Measurements from ENCODE around the gene MYH11.
A peak's percentile ranks its signal among the peaks of the same experiment; 100 is the strongest.
"Not testable (repeated sequence)": the region's sequence is repeated elsewhere in the genome, so short reads cannot be mapped to it uniquely, and the experiment has no call there.

MYH11 gene

GRCh38 chr16:15879255-15879811 lies 22.5 kb upstream of the MYH11 start:
- no peak for DNase-seq (ENCODE audit: low spot score)

- no peak for DNase-seq (ENCODE audit: low spot score)
Measured at GRCh38 chr16:15876503-15876902, 19.7 kb upstream of the MYH11 start.

- peak; percentile 42 for DNase-seq (ENCODE audit: low spot score)
Measured at GRCh38 chr16:15874745-15875314, 18.0 kb upstream of the MYH11 start.

GRCh38 chr16:15873737-15874136 lies 16.9 kb upstream of the MYH11 start:
- no peak for DNase-seq (ENCODE audit: low spot score)

- DNase-seq (ENCODE audit: low spot score) = no peak
Measured at GRCh38 chr16:15873301-15873700, 16.5 kb upstream of the MYH11 start.

- DNase-seq (ENCODE audit: low spot score) = no peak
Measured at GRCh38 chr16:15870011-15870410, 13.2 kb upstream of the MYH11 start.

- no peak for DNase-seq (ENCODE audit: low spot score)
Measured at GRCh38 chr16:15866451-15866850, 9.6 kb upstream of the MYH11 start.

GRCh38 chr16:15865742-15866141 lies 8.9 kb upstream of the MYH11 start:
- DNase-seq (ENCODE audit: low spot score) = no peak

- no peak for DNase-seq (ENCODE audit: low spot score)
Measured at GRCh38 chr16:15864939-15865338, 8.1 kb upstream of the MYH11 start.

GRCh38 chr16:15861996-15862395 lies 5.2 kb upstream of the MYH11 start:
- no peak for DNase-seq (ENCODE audit: low spot score)

GRCh38 chr16:15858921-15859668 lies 2.3 kb upstream of the MYH11 start:
- no peak for DNase-seq (ENCODE audit: low spot score)

GRCh38 chr16:15857724-15858560 lies 1.1 kb upstream of the MYH11 start:
- no peak for DNase-seq (ENCODE audit: low spot score)

GRCh38 chr16:15856182-15856581 lies 646 bp downstream of the MYH11 start:
- DNase-seq (ENCODE audit: low spot score) = no peak

GRCh38 chr16:15855704-15856003 lies 1.2 kb downstream of the MYH11 start:
- DNase-seq (ENCODE audit: low spot score) = no peak

GRCh38 chr16:15854906-15855703 lies 1.7 kb downstream of the MYH11 start:
- no peak for DNase-seq (ENCODE audit: low spot score)

GRCh38 chr16:15854061-15854460 lies 2.8 kb downstream of the MYH11 start:
- DNase-seq (ENCODE audit: low spot score) = no peak

- no peak for DNase-seq (ENCODE audit: low spot score)
Measured at GRCh38 chr16:15853021-15853420, 3.8 kb downstream of the MYH11 start.

- not testable (repeated sequence) for DNase-seq (ENCODE audit: low spot score)
Measured at GRCh38 chr16:15850555-15850954, 6.3 kb downstream of the MYH11 start.

GRCh38 chr16:15849209-15849981 lies 7.4 kb downstream of the MYH11 start:
- DNase-seq (ENCODE audit: low spot score) = no peak

- DNase-seq (ENCODE audit: low spot score) = no peak
Measured at GRCh38 chr16:15847611-15848175, 9.1 kb downstream of the MYH11 start.

- DNase-seq (ENCODE audit: low spot score) = no peak
Measured at GRCh38 chr16:15846510-15846909, 10.3 kb downstream of the MYH11 start.
